Measurements from ENCODE around the gene ACTG1. TPM values are rescaled to one million over a fixed set of nuclear protein-coding genes. Genes with fewer than 3 reads are reported as not detected.

Gene ACTG1
- total and polyA plus RNA-seq, 9 of the 15 experiments (the other 6 are each of a cell fraction or from before 2014, with no cell fraction given) = 224 to 1,775 (median 568) TPM

DNA sequence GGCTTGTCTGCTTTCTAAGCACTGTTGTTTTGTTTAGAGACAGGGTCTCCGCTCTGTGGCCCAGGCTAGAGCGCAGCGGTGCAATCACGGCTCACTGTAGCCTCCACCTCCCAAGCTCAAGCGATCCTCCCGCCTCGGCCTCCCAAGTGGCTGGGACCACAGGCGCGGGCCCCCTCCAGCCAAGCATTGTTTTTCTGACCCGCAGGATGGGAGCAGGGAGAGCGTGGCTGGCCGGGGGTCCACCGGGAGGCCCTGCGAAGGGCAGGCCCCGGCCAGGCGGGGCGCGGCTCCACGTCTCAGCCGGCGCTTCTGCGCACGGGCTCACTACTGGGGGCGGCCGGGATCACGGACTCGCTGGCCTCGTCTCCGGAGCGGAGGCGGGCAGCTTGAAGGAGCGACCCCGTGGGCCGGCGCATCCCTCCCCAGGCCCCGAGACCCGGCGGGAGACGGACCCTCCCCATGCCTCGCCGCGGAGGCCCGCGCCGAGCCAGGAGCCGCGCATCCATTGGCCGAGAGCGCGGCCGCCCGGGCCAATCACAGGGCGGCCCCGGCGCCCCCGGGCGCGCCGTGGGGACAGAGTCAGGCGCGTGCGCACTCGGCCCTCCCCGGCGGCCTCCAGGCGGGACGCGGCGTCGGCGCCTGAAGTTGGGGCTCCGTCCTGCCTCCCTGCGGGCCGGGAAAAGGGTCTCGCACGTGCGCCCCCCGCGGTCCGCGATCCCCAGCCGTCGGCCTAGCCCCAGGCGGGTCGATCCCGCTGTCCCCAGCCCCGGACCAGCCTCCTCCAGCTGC, 24.9 kb downstream of the ACTG1 start:
- Histone ChIP-seq H2AFZ (ENCODE audit: low read depth, low read length) (peak overlapping the region; percentile 91), H3K4me1 (replicated peaks in 1 of 2; ENCODE audit: control insufficient read depth in 2 of 2, insufficient read depth in 2 of 2, low read length in 2 of 2) (peaks cover 14 to 67% of the 10 kb centered on the region in 2 experiments), H3K79me2 (ENCODE audit: control insufficient read depth, insufficient read depth, low read length) (peaks cover 11% of the 10 kb centered on the region; the same call in 2 of the 3 replicates), H3K27me3 (ENCODE audit: control insufficient read depth in 2 of 2, insufficient read depth in 2 of 2, low read length in 2 of 2) (no peaks in the 10 kb centered on the region; a peak in 1 of 5 replicates), H3K9me3 (replicated peaks; ENCODE audit: control insufficient read depth, insufficient read depth, low read depth, low read length) (no peaks in the 10 kb centered on the region), H3K4me3 (peak overlapping the region; percentile 55), H3K9me1 (ENCODE audit: control insufficient read depth, insufficient read depth, low read length) (no peaks in the 10 kb centered on the region), H4K20me1 (replicated peaks; ENCODE audit: control insufficient read depth, insufficient read depth, low read length) (no peaks in the 10 kb centered on the region), H3K36me3 (ENCODE audit: control insufficient read depth, insufficient read depth, low read length) (no peaks in the 10 kb centered on the region), H3K9ac (ENCODE audit: insufficient read depth in 1 of 2, low read depth in 2 of 2, low read length in 2 of 2) (peak overlapping the region; percentile 92 to 98), H3K27ac (ENCODE audit: extremely low read depth, low read depth, low read length) (peak overlapping the region; percentile 94), H3K4me2 (ENCODE audit: insufficient read depth, low read length) (peak overlapping the region; percentile 75)
- in situ Hi-C loops (cut with MboI) = no loop called here
- intact Hi-C loops (cut with micrococcal nuclease) = loop anchor here (10.0 kb wide), 1 partner anchor 193 kb away; the partner anchor contains the start of gene SLC38A10
- peak; percentile 92 for ATAC-seq
- CTCF ChIA-PET (ENCODE audit: low intra/inter-chr PET ratio) = interaction anchor here (0.5 kb wide), 1 partner anchor 193 kb away, joined by 3 read pairs; no protein-coding TSS in a partner anchor
- peak; percentile 73 for FAIRE-seq
- TSS peak; percentile 83 for BruUV-seq (replicated peaks)
- WGBS (ENCODE audit: insufficient coverage, low coverage, missing lambda C conversion rate) = 10% methylated on average over 57 of the region's 87 CpGs
- DNase-seq (ENCODE audit: extremely low read depth in 1 of 4, low spot score in 3 of 4) = peak; percentile 90 to 98 (median 96)
- POLR2A ChIA-PET = interaction anchor here (1.0 to 2.7 kb wide), 2 partner anchors 21 kb away, joined by 6 to 17 read pairs; no protein-coding TSS in a partner anchor
- TF ChIP-seq, protein P1, sequence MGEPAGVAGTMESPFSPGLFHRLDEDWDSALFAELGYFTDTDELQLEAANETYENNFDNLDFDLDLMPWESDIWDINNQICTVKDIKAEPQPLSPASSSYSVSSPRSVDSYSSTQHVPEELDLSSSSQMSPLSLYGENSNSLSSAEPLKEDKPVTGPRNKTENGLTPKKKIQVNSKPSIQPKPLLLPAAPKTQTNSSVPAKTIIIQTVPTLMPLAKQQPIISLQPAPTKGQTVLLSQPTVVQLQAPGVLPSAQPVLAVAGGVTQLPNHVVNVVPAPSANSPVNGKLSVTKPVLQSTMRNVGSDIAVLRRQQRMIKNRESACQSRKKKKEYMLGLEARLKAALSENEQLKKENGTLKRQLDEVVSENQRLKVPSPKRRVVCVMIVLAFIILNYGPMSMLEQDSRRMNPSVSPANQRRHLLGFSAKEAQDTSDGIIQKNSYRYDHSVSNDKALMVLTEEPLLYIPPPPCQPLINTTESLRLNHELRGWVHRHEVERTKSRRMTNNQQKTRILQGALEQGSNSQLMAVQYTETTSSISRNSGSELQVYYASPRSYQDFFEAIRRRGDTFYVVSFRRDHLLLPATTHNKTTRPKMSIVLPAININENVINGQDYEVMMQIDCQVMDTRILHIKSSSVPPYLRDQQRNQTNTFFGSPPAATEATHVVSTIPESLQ (CRISPR knock-in tag; IDR thresholded peaks at IDR 0.05) = no peak; the same call in 1 of the 2 replicates
- TF ChIP-seq, protein P2, sequence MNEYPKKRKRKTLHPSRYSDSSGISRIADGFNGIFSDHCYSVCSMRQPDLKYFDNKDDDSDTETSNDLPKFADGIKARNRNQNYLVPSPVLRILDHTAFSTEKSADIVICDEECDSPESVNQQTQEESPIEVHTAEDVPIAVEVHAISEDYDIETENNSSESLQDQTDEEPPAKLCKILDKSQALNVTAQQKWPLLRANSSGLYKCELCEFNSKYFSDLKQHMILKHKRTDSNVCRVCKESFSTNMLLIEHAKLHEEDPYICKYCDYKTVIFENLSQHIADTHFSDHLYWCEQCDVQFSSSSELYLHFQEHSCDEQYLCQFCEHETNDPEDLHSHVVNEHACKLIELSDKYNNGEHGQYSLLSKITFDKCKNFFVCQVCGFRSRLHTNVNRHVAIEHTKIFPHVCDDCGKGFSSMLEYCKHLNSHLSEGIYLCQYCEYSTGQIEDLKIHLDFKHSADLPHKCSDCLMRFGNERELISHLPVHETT (CRISPR knock-in tag; conservative IDR thresholded peaks at IDR 0.05 in 1 of 2, IDR thresholded peaks at IDR 0.05 in 1 of 2) = peak; percentile 20 to 65; a peak in 1 of 4 replicates
- TF ChIP-seq SREBF1 (IDR thresholded peaks at IDR 0.05; ENCODE audit: borderline replicate concordance, low read depth, low read length) (no peak), POLR3A (IDR thresholded peaks at IDR 0.05; ENCODE audit: borderline replicate concordance, extremely low read depth, insufficient read depth, insufficient read length) (no peak), HDGF (IDR thresholded peaks at IDR 0.05) (no peak), SP2 (IDR thresholded peaks at IDR 0.05; ENCODE audit: extremely low read depth, low read depth, low read length, poor library complexity, severe bottlenecking) (no peak), HNRNPL (IDR thresholded peaks at IDR 0.05; ENCODE audit: low read depth, low read length) (peak; percentile 11; the same call in 1 of the 2 replicates)
- TF ChIP-seq, protein P3, sequence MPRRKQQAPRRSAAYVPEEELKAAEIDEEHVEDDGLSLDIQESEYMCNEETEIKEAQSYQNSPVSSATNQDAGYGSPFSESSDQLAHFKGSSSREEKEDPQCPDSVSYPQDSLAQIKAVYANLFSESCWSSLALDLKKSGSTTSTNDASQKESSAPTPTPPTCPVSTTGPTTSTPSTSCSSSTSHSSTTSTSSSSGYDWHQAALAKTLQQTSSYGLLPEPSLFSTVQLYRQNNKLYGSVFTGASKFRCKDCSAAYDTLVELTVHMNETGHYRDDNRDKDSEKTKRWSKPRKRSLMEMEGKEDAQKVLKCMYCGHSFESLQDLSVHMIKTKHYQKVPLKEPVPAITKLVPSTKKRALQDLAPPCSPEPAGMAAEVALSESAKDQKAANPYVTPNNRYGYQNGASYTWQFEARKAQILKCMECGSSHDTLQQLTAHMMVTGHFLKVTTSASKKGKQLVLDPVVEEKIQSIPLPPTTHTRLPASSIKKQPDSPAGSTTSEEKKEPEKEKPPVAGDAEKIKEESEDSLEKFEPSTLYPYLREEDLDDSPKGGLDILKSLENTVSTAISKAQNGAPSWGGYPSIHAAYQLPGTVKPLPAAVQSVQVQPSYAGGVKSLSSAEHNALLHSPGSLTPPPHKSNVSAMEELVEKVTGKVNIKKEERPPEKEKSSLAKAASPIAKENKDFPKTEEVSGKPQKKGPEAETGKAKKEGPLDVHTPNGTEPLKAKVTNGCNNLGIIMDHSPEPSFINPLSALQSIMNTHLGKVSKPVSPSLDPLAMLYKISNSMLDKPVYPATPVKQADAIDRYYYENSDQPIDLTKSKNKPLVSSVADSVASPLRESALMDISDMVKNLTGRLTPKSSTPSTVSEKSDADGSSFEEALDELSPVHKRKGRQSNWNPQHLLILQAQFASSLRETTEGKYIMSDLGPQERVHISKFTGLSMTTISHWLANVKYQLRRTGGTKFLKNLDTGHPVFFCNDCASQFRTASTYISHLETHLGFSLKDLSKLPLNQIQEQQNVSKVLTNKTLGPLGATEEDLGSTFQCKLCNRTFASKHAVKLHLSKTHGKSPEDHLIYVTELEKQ (CRISPR knock-in tag; IDR thresholded peaks at IDR 0.05) = no peak
- TF ChIP-seq, protein P4, sequence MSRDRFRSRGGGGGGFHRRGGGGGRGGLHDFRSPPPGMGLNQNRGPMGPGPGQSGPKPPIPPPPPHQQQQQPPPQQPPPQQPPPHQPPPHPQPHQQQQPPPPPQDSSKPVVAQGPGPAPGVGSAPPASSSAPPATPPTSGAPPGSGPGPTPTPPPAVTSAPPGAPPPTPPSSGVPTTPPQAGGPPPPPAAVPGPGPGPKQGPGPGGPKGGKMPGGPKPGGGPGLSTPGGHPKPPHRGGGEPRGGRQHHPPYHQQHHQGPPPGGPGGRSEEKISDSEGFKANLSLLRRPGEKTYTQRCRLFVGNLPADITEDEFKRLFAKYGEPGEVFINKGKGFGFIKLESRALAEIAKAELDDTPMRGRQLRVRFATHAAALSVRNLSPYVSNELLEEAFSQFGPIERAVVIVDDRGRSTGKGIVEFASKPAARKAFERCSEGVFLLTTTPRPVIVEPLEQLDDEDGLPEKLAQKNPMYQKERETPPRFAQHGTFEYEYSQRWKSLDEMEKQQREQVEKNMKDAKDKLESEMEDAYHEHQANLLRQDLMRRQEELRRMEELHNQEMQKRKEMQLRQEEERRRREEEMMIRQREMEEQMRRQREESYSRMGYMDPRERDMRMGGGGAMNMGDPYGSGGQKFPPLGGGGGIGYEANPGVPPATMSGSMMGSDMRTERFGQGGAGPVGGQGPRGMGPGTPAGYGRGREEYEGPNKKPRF (IDR thresholded peaks at IDR 0.05; ENCODE audit: low read depth, low read length) = no peak

Measured in K562 (cell line).